ENCODE measurements around the gene MYMK. TPM values are rescaled to one million over a fixed set of nuclear protein-coding genes. Genes with fewer than 3 reads are reported as not detected.

MYMK gene
- total and polyA plus RNA-seq, 2 of the 4 experiments (the other 2 are of a cell fraction) = not detected

GRCh38 chr9:133521122-133522072, 3.4 kb downstream of the MYMK start:
- Histone ChIP-seq H3K9me3 (ENCODE audit: control insufficient read depth, insufficient read depth, low read length) (no peaks in the 10 kb centered on the region), H3K14ac (replicated peaks; ENCODE audit: low read depth, low read length) (no peak overlapping the region), H2AK9ac (replicated peaks; ENCODE audit: low read depth, low read length, poor library complexity) (no peak overlapping the region), H4K5ac (ENCODE audit: low read depth, low read length) (no peak overlapping the region), H3K23ac (ENCODE audit: low read depth, low read length) (no peak overlapping the region), H3K4me3 (ENCODE audit: insufficient read depth, low read depth, low read length) (no peak overlapping the region), H2AFZ (replicated peaks; ENCODE audit: low read length, poor library complexity) (peak overlapping the region; percentile 5), H3K9ac (ENCODE audit: low read depth, low read length) (no peak overlapping the region), H3K4me1 (ENCODE audit: control insufficient read depth, insufficient read depth, low read length) (no peaks in the 10 kb centered on the region), H3K56ac (ENCODE audit: extremely low read depth, insufficient read depth, low read length) (no peak overlapping the region), H3K79me1 (ENCODE audit: low read depth in 1 of 2, low read length in 2 of 2) (no peaks in the 10 kb centered on the region), H3K4ac (ENCODE audit: low read depth, low read length) (no peak overlapping the region), H2BK120ac (ENCODE audit: low read depth, low read length) (no peak overlapping the region), H2BK15ac (ENCODE audit: low read depth, low read length) (no peak overlapping the region), H3K18ac (ENCODE audit: low read depth, low read length) (no peak overlapping the region), H2BK5ac (ENCODE audit: low read depth, low read length, poor library complexity, severe bottlenecking) (no peak overlapping the region), H3K4me2 (ENCODE audit: low read depth, low read length) (no peak overlapping the region), H4K8ac (ENCODE audit: low read depth in 2 of 2, low read length in 2 of 2) (no peak overlapping the region), H2AK5ac (ENCODE audit: low read depth, low read length) (no peak overlapping the region), H3K27ac (ENCODE audit: insufficient read depth, low read length) (no peak overlapping the region), H3K9me1 (ENCODE audit: insufficient read depth, low read length) (no peaks in the 10 kb centered on the region), H3K36me3 (ENCODE audit: control insufficient read depth, insufficient read depth, low read length) (no peaks in the 10 kb centered on the region), H4K20me1 (ENCODE audit: insufficient read depth, low read length) (no peaks in the 10 kb centered on the region), H4K91ac (ENCODE audit: insufficient read depth, low read depth, low read length) (no peak overlapping the region), H2BK20ac (ENCODE audit: low read depth, low read length) (no peak overlapping the region), H3K27me3 (ENCODE audit: control insufficient read depth, insufficient read depth, low read length) (peaks cover 74% of the 10 kb centered on the region)
- ChIA-PET POLR2A (ENCODE audit: unreplicated experiment) (interaction anchor here (0.6 kb wide), 1 partner anchor 19 kb away, joined by 3 read pairs; no protein-coding TSS in a partner anchor), CTCF (interaction anchor here (0.5 kb wide), 1 partner anchor 61 kb away, joined by 3 read pairs; no protein-coding TSS in a partner anchor)
- DNase-seq (no peak), ATAC-seq (ENCODE audit: low read depth) (no peak)
- intact Hi-C loops (cut with micrococcal nuclease) (no loop called here), in situ Hi-C loops (cut with MboI; ENCODE audit: low sequenced_read_pairs) (no loop called here), dilution Hi-C loops (cut with HindIII; ENCODE audit: low sequenced_read_pairs, unreplicated experiment) (no loop called here)
- WGBS, 2 experiments (ENCODE audit: extremely low coverage in 2 of 2, insufficient read length in 1 of 2) = 56% methylated on average over 13 of the region's 21 CpGs; no CpG with 5 or more reads in 1 of the 2 experiments
- no TSS peak for BruUV-seq (replicated peaks)
- TF ChIP-seq CEBPB (IDR thresholded peaks at IDR 0.05; ENCODE audit: low read depth, low read length) (no peak), NFE2L2 (IDR thresholded peaks at IDR 0.05; ENCODE audit: low read depth, low read length) (no peak), RFX5 (IDR thresholded peaks at IDR 0.05; ENCODE audit: low read depth, low read length) (no peak)
